Measurements from ENCODE around the gene BTK.

Gene BTK

DNA sequence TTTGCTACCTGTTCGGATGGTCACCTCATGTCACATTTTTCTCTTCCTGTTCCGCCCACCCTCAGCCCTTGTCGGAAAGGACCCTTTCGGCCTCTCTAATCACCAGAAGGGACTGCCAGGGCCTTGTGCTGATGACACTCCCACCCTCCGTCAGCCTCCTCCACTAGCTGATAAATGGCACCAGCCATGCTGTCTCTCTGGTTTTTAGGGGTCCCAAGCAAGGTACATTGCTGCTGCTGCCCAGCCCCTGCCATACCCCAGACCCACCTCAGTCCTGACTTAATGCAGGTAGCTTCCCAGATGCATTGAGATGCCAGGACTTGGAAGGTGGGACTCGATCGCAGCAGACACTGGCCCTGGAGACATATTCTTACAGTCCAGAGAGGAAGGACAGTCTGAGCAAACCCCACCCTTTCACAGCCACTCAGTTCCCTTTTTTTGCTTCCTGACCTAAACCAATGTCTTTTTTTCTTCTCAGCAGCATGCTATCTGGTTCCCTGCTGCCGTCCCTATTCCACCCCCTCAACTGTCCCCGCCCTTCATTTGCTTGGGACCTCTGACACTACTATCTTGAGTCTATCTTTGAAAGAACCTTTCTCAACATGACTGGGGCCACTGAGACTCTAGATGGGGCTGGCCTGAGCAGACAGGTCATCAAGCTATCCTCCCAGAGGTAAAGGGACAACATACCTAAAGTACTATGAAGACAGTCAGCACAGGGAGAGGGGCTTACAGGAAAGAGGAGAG lies at the start of gene BTK:
TSS of gene BTK (minus strand) at position 397 of the 747 bp plus-strand sequence. CDS start 10,907 bp downstream, outside the sequence.
- DNase-seq, result no peak

DNA sequence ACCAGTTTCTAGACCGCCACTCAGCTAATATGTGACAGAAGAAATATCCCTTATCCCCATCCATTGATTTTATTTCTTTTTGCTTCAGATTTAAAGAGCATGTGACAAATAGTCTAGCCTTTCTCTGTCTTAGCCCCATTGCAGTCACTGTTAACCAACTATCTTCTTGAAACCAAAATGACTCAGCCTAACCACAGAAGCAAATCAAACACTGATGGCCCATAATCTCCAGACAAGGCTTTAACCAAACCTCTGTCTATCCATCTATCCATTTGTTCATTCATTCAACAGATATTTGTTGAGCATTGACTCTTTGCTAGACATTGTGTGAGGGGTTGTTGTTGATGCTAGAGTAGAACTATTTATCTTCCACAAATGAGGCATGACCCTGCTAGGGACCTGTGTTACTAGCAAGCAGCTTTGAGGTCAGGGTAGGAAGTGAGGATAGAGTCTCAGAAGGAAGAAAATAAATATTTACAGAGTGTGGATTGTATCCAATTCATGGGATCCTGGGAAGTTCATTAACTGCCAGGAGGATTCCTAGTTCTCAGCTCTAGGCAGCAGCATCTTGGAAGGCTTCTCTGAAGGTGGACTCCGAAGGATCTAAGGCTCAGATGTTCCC lies 44.6 kb upstream of the BTK start:
- DNase-seq, result no peak

DNA sequence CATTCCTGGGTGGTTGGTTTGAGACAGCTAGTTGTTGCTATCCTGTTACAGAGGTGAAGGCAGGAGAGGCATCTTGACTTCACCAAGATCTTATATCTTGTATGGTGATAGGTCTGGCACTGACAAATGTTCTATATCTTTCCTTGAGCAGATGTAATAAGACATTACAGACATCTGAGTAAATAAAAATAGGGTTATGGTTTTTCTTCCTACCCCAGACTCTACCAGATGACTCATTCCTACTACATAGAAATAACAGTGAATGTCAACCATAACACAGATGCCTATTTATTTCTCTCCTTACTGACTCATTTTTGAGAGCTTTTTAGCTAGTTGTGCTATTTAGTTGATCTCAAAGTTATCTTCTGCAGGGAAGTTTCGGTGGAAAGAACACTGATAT lies 43.9 kb upstream of the BTK start:
- DNase-seq, result no peak

DNA sequence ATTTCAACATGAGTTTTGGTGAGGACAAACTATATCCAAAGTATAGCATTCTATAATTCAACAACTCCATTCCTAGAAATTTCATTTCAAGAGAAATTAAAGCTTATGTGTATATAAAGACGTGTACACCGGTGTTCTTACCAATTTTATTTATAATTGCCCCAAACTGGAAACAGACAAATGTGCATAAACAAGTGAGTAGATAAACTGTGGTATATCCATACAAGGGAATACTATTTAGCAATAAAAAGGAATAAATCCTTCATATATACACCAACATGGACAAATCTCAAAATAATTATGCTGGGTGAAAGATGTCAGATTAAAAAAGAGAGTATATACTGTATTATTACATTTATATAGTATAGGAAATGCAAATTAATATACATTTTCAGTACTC lies 42.0 kb upstream of the BTK start:
- DNase-seq, result no peak

DNA sequence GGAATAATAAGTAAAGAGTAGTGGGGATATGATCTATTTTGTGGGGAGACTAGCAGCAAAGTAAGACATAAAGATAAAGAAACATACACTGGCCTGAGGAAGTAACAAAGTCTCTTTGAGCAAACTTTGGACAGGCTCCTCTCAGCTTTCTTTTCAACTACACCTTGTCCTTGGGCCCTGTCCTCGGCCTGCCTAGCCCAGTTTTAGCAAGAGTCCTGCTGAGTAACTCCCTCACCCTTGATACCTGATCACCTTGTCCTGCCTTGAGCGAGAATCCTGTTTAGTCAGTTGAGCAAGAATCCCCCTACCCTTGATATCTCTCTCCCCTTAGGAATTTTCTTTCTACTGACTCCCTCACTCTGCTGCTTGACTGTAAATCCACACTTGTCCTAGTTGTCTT lies 33.5 kb upstream of the BTK start:
- no peak for DNase-seq

DNA sequence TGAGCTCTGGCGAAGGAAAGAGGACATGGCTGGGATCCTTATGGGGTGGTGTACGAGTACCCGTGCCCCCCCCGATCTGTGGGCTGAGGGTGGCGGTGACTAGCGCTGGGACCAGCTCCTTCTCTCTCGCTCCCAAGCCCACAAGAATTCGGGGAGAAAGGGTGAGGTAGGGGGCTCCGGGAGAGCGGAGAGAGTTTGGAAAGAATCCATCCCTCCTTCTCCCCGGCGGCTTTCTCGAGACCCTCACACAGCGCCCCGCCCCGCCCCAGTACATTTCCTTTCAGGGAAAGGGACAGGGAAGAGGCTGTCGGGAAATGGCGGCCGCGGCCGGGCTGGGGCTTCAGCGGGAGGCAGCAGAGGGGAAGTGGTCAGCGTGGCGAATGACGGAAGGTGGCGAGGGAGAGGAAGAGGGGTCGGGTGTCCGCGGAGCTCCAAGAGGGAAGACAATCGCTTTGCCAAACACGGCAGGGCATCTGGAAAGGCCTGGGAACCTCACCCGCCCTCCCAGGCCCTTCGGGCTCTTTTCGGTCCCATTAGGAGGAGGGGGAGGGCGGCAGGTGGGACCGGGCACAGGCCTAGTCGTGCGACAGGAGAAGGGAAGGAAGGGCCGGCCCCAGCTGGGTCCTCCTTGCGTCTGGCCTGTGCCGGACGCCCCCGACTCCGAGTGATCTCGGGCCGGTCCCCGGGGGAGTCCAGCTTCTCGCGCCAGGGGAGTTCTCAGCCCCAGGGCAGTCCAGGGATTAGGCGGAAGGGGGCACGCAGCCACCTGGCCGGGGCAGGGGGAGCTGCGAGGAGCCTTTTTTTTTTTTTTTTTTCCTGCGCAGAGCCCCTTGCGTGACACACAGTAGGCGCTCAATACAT lies 32.2 kb upstream of the BTK start:
- peak; percentile 83 for DNase-seq

DNA sequence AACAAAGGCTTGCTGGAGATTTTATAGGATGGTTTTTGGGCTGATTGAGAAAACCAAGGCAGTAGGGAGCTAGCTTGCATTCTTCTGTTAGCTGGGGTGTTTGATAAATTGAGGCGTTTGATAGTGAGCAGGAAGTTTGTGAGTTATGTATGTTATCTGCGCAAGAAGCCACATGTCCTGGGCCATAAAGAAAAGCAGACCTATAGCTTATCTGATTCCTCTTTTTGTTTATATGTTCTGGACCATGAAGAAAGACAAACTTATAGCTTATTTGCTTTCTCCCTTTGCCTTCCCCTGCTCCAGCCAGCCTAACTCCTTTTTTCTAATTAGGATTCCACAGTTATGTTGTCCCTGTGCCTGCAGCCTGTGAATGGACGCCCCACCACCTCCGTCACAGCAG lies 31.2 kb upstream of the BTK start:
- DNase-seq, result no peak

DNA sequence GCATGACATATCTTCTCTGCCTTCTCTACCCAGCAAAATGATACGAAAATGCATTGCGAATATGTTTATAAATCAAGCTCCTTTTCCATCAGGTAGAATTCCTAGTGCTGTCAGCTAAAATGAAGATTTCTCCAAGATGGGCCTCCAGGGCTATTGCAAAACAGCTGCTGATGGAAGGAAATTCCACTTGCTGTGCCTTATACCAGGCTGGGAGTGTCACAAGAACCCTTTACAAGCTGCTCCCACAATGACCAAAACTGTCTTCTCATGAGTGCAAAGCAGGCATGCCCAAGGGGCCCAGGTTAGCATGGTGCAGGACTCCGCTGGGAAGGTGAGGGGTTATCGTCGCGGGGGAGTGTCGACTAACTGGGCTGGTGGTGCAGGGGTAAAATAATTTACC lies 30.7 kb upstream of the BTK start:
- no peak for DNase-seq

DNA sequence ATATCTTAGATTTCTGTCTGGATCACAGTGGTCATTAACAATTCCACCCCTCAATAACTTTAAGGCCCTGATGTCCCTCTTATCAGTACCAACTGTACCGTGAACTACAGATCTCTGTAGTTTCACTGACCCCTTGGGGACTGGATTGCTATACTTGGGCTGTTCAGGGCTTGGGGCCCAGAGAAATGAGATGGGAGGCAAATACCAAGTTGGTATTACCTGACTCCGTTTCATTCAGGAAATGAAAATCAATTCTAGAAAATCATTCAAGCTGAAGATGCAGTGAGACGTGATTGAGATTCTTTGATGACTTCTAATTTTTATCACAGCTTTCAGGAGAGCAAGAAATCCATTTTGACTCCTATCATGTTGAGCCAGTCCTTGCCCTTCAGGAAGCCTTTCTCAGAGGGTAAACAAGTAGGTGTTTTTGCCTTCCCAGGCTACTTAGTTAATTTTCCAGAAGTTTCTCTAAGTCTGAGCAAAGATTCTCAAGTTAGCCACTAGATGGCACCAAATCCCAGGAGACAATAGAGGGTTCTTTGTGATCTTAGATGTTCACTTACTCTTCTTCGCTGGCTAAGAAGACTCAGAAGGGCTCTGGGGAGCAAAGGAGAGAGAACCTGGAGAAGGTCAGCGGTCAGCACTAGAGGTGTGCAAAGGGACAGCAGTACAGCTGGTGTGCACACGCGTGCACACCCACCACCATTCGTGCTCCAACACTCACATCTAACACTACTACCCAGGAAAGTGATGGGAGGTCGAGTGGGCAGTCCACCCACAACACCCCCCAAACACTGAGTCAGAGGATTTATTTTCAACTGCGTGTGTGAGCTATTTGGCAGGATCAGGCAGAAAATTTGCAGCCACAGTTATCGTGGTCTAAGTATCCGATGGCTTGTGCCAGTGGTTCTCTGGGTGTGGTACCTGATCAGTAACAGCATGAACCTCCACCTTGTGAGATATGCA lies 29.5 kb upstream of the BTK start:
- peak; percentile 27 for DNase-seq

DNA sequence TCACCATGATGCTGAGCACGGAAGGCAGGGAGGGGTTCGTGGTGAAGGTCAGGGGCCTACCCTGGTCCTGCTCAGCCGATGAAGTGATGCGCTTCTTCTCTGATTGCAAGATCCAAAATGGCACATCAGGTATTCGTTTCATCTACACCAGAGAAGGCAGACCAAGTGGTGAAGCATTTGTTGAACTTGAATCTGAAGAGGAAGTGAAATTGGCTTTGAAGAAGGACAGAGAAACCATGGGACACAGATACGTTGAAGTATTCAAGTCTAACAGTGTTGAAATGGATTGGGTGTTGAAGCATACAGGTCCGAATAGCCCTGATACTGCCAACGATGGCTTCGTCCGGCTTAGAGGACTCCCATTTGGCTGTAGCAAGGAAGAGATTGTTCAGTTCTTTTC lies 26.0 kb upstream of the BTK start:
- DNase-seq, result no peak

DNA sequence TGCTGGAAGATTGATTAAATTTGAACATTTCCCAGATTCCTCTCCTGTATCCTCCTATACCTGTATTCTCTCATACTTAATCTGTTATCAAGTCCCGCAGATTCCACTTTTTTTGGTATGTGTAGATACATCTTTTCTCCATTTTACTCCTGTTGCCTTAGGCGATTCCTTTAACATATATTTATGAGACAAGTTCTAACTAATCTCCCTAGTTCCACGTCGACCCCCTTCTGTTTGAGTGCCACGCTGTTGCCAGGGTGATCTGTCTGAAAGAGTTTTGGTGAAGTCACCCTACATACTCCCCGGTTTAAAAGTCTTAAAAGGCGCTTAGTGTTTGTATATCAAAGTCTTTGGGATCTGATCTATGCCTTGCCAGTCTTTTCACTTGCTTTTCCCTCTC lies 24.5 kb upstream of the BTK start:
- DNase-seq, result no peak

DNA sequence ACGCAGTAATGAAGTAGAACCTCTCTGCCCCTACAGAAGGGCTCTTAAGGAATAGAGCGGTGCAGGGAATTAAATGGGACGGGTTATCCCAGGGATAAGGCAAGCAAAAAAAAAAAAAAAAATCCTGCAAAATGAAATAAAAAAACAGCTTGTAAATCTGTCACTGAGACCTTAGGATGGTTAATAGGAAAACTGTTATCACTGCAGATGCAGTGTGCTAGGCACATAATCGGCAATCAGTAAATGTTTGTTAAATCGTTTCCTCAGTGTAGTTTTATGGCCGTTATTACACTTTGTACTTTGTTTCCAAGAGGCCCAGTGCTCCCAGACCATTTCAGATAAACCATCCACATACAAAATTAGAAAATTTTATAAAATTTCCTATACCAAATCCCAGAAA lies 23.1 kb upstream of the BTK start:
- DNase-seq, result no peak

DNA sequence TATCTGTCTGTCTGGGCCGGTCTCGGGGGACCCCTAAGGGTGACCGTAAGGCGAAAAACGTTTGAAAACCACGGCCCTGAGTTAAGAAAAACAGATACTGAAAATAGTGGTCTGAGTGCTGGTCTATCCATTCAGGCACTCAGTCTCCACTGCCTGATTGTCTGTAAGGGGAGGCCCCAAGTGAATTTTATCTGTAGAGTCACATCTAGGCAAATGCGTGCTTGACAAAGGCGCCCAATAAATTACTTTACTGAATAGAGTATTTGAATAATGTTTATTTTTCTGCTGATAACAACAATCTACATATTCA lies 22.5 kb upstream of the BTK start:
- DNase-seq, result no peak

DNA sequence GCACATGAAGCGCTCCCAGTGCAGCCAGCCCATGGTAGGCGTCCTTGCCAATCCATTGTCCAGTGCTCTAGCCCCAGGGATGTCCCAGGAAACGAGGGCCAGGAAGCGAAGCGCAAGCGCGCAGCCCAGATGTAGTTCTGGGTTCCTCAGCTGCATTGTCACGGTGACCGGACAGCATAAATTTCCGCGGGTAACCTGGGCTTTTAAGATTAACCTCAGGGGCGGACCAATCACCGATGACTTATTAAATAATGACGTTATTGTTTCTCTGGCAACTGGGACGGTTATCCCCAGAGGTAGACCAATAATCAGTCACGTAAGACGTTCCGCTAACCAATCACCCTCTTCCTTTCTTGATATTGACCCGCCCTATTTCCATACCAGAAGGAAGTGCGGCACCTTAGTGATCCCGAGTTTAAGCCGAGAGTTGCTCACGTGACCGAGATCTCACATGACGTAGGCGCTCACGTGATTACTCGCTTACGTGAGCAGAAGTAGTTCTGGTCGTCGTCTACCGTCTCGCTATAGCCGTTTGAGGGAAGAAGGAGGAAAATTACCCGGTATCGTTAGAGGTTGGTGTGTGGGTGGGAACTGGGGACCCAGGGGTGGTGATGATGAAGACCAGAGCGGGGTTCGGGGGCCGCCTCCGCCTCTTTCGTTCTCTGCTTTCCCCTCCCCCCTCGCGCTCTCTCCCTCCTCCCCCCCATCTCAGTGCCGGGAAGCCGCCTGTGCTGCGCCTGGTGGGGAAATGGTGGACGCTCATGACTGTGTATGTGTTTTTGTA lies 21.9 kb upstream of the BTK start, which contains the start of the genes GLA and HNRNPH2:
TSS of gene GLA (minus strand) at position 178 of the 784 bp plus-strand sequence. CDS start at position 156, 22 bp downstream.
TSS of gene HNRNPH2 (plus strand) at position 475 of the 784 bp plus-strand sequence. CDS start 3,767 bp downstream, outside the sequence.
- peak; percentile 95 for DNase-seq

DNA sequence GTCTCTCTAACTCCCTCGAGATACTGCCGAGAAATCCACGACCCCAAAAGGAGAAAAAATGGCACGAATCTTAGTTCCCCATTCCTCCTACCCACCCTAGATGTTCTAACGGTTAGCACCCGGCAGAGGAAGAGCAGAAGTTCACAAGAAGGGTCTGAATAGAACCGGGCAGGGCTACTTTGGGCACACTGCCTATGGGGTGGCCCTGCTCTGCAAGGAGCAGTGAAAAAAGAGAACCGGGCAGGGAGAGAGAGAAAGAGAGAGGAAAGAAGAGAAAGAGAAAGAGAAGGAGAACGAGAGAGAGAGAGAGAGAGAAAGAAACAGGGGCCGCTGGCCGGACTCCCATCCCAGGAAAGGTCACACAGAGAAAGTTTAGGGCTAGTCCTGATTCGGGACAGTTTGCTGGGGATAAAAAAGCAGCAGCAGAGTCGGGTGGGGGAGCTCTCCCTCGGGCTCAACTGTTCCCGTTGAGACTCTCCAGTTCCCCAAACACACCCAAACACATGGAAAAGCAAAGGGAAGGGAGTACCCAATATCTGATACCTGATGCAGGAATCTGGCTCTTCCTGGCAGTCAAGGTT lies 21.3 kb upstream of the BTK start:
- DNase-seq, result peak; percentile 26

DNA sequence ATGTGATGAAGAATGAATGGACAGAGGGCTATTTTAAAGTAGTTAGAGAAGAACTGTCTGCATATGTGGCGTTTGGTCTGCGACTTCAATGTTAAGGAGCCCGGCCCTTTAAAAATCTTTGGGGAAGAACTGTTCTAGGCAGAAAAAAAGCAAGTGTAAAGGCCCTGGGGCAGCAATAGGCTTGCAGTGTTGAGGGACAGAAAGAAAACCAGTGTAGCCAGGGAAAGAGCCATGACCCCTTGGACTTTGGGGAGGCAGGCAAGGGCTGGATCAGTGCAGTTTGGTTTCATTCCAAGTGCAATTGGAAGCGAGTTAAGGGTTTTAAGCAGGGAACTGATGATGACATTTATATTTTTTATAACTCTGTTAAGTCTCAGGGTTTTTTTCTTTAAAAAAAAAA lies 13.8 kb upstream of the BTK start:
- no peak for DNase-seq

DNA sequence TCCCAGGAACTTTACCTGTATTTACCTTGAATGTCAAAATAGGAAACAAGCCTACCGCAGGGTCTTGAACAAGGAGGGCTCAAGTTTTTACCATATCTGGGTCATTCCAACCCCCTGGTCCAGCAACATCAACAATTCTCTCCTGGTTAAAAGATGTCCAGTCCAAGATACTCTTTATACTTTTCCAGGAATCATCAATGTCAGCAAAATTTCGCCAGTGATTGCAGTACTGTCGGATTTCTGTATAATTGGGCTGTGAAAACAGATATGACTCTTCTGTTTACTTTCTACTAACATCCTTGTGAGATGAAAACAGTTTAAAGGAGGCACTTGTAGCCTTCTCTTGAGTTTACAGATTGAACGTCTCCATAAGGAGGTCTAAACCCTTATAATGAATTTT lies 12.7 kb upstream of the BTK start:
- no peak for DNase-seq

DNA sequence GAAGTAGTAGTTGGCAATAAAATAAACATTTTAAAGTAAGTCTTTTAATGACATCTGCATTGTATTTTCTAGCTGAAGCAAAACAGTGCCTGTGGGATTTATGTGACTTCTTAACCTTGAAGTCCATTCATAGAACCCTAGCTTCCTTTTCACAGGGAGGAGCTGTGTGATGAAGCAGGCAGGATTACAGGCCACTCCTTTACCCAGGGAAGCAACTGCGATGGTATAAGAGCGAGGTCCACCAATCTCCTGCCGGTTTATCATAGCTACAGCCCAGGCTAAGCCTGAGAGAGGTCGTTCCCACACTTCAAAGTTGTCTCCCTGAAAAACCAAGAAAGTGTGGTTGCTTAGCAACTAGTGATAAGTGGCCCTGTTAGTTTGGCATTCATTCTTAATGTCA lies 11.8 kb upstream of the BTK start:
- DNase-seq, result no peak

DNA sequence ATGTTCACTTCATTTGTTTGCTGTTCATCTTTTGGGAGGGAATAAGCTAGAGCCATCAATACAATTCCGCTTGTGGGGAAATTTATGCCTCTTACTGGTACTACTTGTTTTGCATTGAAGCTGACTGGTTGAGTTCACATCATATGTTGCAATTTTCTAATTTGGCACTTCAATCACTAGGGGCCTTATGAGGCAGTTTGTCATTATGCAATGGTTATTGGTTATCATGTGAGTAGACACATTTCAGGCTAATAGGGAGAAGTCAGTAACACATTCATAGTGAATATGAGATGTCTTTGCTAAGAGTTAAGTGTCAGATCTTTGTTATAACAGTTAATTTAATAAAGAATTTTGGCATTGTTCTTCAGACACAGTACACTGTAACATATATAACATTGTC lies 9.8 kb upstream of the BTK start:
- DNase-seq, result no peak

DNA sequence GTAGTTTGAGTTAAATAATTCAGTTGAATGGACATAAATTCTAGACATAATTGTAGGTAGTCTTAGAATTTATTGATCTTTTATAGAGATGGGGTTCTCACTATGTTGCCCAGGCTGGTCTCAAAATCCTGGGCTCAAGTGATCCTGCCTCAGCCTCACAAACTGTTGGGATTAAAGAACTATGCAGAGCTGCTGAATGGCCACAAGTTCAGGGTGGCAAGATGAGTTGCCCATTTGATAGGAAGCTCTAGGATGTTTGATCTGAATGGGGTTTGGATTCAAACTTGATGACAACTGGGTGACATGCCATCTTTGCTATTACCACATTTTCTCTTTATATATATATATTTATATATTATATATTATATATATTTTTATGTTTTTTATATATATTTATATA lies 8.4 kb upstream of the BTK start:
- DNase-seq, result no peak

All from femur (tissue), 1 donor.